DOHH2 (cell line): ENCODE data around the gene KCNAB1.
"Not testable (repeated sequence)": the region's sequence is repeated elsewhere in the genome, so short reads cannot be mapped to it uniquely, and the experiment has no call there.

Source experiments
- H3F3A ChIP-seq: fragments of 200-600 bp; sonication (generic), shearing (Covaris generic); 2 replicates; pipeline ENCODE4 v1.6.0; 2016; ENCODE audit warnings: antibody characterized with exemption, mild to moderate bottlenecking; ENCODE audit not compliant: control insufficient read depth, insufficient read depth
- H3K27ac ChIP-seq: fragments of 200-600 bp; sonication (generic); 2 replicates; pipeline ENCODE4 v1.5.1; 2014; ENCODE audit warnings: low read depth, mild to moderate bottlenecking, low read length, moderate library complexity
- H3K27me3 ChIP-seq: fragments of 200-600 bp; sonication (generic); 2 replicates; pipeline ENCODE4 v1.6.1; 2014; ENCODE audit warnings: mild to moderate bottlenecking, low read length, mixed read lengths; ENCODE audit not compliant: control insufficient read depth
- H3K36me3 ChIP-seq: fragments of 200-600 bp; sonication (generic); 2 replicates; pipeline ENCODE4 v1.6.1; 2014; ENCODE audit warnings: mild to moderate bottlenecking, low read length, moderate library complexity, mixed read lengths; ENCODE audit not compliant: control insufficient read depth
- H3K4me1 ChIP-seq: fragments of 200-600 bp; sonication (generic); 2 replicates; pipeline ENCODE4 v1.6.1; 2014; ENCODE audit warnings: mild to moderate bottlenecking, low read length, mixed read lengths; ENCODE audit not compliant: control insufficient read depth
- H3K4me2 ChIP-seq: fragments of 200-600 bp; sonication (generic); 2 replicates; pipeline ENCODE4 v1.6.0; 2014; ENCODE audit warnings: mild to moderate bottlenecking, low read length, moderate library complexity
- H3K4me3 ChIP-seq: fragments of 200-600 bp; sonication (generic); 2 replicates; pipeline ENCODE4 v1.5.1; 2014; ENCODE audit warnings: mild to moderate bottlenecking, low read length, mixed read lengths
- H3K79me2 ChIP-seq: fragments of 200-600 bp; sonication (generic); 2 replicates; pipeline ENCODE4 v1.6.1; 2014; ENCODE audit warnings: mild to moderate bottlenecking, low read length, mixed read lengths; ENCODE audit not compliant: control insufficient read depth
- H3K9me2 ChIP-seq: fragments of 200-600 bp; sonication (generic); replicated peaks from 2 replicates; pipeline ENCODE4 v1.6.1; 2014; ENCODE audit warnings: mild to moderate bottlenecking, low read length, mixed read lengths; ENCODE audit not compliant: control insufficient read depth
- H3K9me3 ChIP-seq: fragments of 200-600 bp; sonication (generic); 2 replicates; pipeline ENCODE4 v1.6.1; 2014; ENCODE audit warnings: antibody characterized with exemption, low read length, mixed read lengths; ENCODE audit not compliant: control insufficient read depth, insufficient read depth
- H4K20me1 ChIP-seq: fragments of 200-600 bp; sonication (generic); 2 replicates; pipeline ENCODE4 v1.6.0; 2014; ENCODE audit warnings: low read depth, mild to moderate bottlenecking, antibody characterized with exemption, low read length, moderate library complexity; ENCODE audit not compliant: control insufficient read depth, insufficient read depth
- CTCF ChIP-seq: fragments of 200-600 bp; sonication (generic); IDR thresholded peaks from one replicate; pipeline ENCODE4 v1.5.1; 2014; ENCODE audit warnings: antibody characterized with exemption, mild to moderate bottlenecking, low read depth, low read length; ENCODE audit not compliant: poor library complexity, severe bottlenecking
- EZH2phosphoT487 ChIP-seq: fragments of 200-600 bp; sonication (generic); IDR thresholded peaks from 2 replicates; pipeline ENCODE4 v1.6.1; 2017; ENCODE audit warnings: borderline replicate concordance, mild to moderate bottlenecking, antibody characterized with exemption, low read length, moderate library complexity, mixed read lengths

Gene KCNAB1

GRCh38 chr3:156093964-156094363 is 26.4 kb upstream of the KCNAB1 start:
- Histone ChIP-seq H3K27me3 (0 out of 2 replicates have a peak, but pooled peaks cover 8% of the 10 kb centered on the region), H3K79me2 (no peaks in the 10 kb centered on the region), H3K27ac (no peak overlapping the region), H3K36me3 (no peaks in the 10 kb centered on the region), H3K9me3 (no peaks in the 10 kb centered on the region), H3F3A (no peaks in the 10 kb centered on the region), H4K20me1 (no peaks in the 10 kb centered on the region), H3K4me1 (no peaks in the 10 kb centered on the region), H3K9me2 (no peaks in the 10 kb centered on the region), H3K4me3 (no peak overlapping the region), H3K4me2 (no peak overlapping the region)
- no peak for TF ChIP-seq EZH2phosphoT487
- TF ChIP-seq CTCF, result no peak

- TF ChIP-seq CTCF, result no peak
- no peak for TF ChIP-seq EZH2phosphoT487
- no peak overlapping the region for H3K27ac ChIP-seq
- no peak overlapping the region for H3K4me2 ChIP-seq
- no peaks in the 10 kb centered on the region for H3K9me3 ChIP-seq
- H3K36me3 ChIP-seq, result no peaks in the 10 kb centered on the region
- no peak overlapping the region for H3K4me3 ChIP-seq
- 0 out of 2 replicates have a peak, but pooled peaks cover 8% of the 10 kb centered on the region for H3K27me3 ChIP-seq
- no peaks in the 10 kb centered on the region for H3K9me2 ChIP-seq
- no peaks in the 10 kb centered on the region for H3K4me1 ChIP-seq
- H3K79me2 ChIP-seq, result no peaks in the 10 kb centered on the region
- H4K20me1 ChIP-seq, result no peaks in the 10 kb centered on the region
- no peaks in the 10 kb centered on the region for H3F3A ChIP-seq
Measured at GRCh38 chr3:156094391-156094790, 26.0 kb upstream of the KCNAB1 start.

GRCh38 chr3:156095652-156096051 is 24.7 kb upstream of the KCNAB1 start:
- not testable (repeated sequence) for H3K4me3 ChIP-seq, H3K27me3 ChIP-seq, H3K9me2 ChIP-seq, H4K20me1 ChIP-seq, H3K27ac ChIP-seq, H3K79me2 ChIP-seq, H3K36me3 ChIP-seq, H3K9me3 ChIP-seq, H3K4me1 ChIP-seq, H3K4me2 ChIP-seq, H3F3A ChIP-seq

- no peak for TF ChIP-seq EZH2phosphoT487
- TF ChIP-seq CTCF, result no peak
- Histone ChIP-seq H4K20me1 (no peaks in the 10 kb centered on the region), H3K4me2 (no peak overlapping the region), H3K4me3 (no peak overlapping the region), H3F3A (no peaks in the 10 kb centered on the region), H3K79me2 (no peaks in the 10 kb centered on the region), H3K4me1 (no peaks in the 10 kb centered on the region), H3K36me3 (no peaks in the 10 kb centered on the region), H3K27me3 (0 out of 2 replicates have a peak, but pooled peaks cover 6% of the 10 kb centered on the region), H3K9me3 (no peaks in the 10 kb centered on the region), H3K27ac (no peak overlapping the region), H3K9me2 (no peaks in the 10 kb centered on the region)
Measured at GRCh38 chr3:156098437-156099035, 21.8 kb upstream of the KCNAB1 start.

GRCh38 chr3:156099348-156099747 is 21.0 kb upstream of the KCNAB1 start:
- H3K9me3 ChIP-seq, result not testable (repeated sequence)

GRCh38 chr3:156099984-156100383 is 20.4 kb upstream of the KCNAB1 start:
- H3K4me2 ChIP-seq, H3K27ac ChIP-seq, H3K36me3 ChIP-seq, H3K4me1 ChIP-seq, H3K4me3 ChIP-seq, H4K20me1 ChIP-seq, H3F3A ChIP-seq, H3K9me3 ChIP-seq, H3K27me3 ChIP-seq, H3K9me2 ChIP-seq, H3K79me2 ChIP-seq: not testable (repeated sequence)

More at GRCh38 chr3:156099348-156099747, 21.0 kb upstream of the KCNAB1 start:
- not testable (repeated sequence) for H3K27me3 ChIP-seq, H3K4me2 ChIP-seq, H3F3A ChIP-seq, H3K36me3 ChIP-seq, H3K79me2 ChIP-seq, H3K9me2 ChIP-seq, H3K27ac ChIP-seq, H3K4me1 ChIP-seq, H4K20me1 ChIP-seq, H3K4me3 ChIP-seq
